NCI-H2107 treated with DMSO at 0.1 percent for 48 hours (cell line): ENCODE measurements around the gene TEX261.
A peak's percentile ranks its signal among the peaks of the same experiment; 100 is the strongest.

Experiments used
- DNase-seq: peaks from one replicate; lab custom pipeline; 2025; ENCODE audit not compliant: unreplicated experiment; lab: John Stamatoyannopoulos, UW

The TEX261 gene

GRCh38 chr2:70982971-70983370, 11.7 kb downstream of the TEX261 start:
- DNase-seq, result no peak

DNA sequence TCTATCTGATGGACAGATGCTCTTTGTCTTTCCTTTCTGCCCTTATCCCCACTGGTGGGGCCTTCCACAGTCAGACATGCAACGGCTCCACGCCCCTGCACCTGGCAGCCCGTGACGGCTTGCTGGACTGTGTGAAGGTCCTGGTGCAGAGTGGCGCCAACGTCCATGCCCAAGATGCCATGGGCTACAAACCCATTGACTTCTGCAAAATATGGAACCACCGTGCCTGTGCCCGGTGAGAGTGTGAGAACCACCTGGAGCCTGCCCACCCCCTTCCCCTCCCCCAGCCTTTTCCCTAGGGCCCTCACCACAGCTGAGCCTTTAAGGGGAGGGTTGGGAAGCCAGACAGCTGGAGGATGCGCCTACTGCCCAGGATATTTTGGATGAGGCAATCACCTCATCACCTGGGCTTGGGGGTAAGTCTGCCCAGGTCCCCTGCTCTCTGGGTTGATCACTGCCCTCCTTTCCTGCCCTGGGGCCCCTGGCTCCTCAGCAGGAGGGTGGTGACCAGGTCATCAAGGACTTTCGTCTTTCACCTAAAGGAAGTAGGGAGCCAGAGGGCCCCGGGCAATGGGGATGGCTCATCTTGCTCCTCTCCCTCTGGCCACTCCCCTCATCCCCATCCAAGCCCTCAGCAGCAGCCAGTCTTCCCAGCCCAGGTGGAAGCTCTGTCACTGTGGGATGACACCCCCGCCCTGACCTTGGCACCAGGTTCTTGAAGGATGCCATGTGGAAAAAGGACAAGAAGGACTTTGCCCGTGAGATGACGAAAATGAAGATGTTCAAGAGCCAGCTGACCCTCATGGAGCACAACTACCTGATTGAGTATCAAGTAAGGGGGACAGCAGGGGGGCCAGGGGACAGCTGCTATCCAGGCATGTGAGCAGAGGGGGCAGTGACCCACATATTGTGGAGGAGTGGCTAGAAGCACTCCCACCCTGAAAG, 12.5 kb downstream of the TEX261 start:
- DNase-seq, result no peak

DNA sequence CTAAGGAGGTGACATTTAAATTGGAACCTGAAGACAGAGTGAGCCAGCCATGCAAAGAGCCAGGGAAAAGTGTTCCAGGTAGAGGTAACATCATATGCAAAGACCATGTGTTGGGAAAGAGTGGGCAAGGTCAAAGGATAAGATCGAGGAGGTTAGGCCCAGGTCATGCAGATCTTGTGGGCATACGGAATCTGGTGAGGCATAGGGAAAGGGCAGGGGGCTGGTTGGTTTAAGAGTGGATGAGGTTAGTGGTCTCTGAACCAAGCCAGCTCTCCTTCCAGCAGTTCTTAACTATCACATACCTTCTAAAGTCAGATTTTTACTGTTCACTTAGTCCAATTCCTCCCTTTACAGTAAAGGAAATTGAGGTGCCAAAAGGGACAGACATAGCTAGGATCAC, 13.3 kb downstream of the TEX261 start:
- DNase-seq, result no peak

DNA sequence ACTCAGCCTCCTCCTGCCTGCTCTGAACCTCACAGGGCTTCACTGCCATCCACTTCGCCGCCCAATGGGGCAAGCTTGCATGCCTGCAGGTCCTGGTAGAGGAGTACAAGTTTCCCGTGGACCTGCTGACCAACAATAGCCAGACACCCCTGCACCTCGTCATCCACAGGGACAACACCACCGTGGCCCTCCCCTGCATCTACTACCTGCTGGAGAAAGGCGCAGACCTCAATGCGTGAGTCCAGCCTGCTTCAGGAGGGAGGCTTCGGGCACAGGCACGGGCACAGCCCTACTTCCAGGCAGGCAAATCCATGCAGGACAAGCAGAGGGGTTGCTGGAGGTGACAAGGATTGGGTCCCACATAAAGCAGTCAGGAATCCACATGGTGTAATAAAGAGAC, 15.0 kb downstream of the TEX261 start:
- no peak for DNase-seq

- no peak for DNase-seq
These were observed 15.5 kb downstream of the TEX261 start for GRCh38 chr2:70979180-70979488.

DNA sequence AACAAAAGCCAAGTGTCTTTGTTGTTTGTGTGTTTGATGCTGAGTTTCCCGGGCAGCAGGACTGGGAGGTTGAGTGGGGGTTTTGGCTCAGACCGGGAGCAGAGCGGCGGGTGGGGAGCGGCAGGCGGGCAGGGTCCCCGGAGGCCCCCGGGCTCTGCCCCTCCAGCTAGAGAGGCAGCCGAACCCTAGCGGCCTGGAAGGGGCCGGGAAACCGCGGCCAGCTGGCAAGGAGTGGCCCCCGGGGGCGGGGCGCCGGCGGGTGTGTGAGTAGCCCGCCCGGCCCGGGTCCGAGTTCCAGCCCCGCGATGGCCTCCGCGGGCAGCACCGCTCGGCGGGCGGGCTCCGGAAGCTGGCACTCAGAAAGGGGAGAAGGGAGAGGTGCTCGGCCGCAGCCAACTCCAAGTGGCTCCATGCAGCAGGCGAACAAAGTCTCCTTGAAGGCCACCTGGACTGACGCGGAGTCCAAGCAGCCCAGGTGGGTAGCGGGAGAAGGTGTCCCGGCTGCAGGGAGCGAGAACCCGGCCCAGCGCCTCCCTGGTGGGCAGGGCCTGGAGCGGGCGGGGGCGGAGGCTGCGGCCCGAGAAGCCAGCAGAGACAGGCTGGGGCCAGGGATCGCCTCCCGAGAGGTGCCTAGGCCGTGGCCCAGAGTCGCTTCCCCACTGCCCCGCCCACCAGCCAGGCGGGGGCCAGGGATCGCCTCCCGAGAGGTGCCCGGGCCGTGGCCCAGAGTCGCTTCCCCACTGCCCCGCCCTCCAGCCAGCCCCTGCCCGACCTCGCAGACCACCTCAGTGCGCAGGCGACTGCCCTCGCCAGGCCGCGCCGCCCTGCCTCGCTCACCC, 16.1 kb downstream of the TEX261 start, which contains the start of gene ANKRD53:
Gene ANKRD53 (plus strand): TSS at position 290 of the 839 bp plus-strand sequence. CDS start 16 bp downstream, at position 306.
- peak; percentile 5 for DNase-seq

DNA sequence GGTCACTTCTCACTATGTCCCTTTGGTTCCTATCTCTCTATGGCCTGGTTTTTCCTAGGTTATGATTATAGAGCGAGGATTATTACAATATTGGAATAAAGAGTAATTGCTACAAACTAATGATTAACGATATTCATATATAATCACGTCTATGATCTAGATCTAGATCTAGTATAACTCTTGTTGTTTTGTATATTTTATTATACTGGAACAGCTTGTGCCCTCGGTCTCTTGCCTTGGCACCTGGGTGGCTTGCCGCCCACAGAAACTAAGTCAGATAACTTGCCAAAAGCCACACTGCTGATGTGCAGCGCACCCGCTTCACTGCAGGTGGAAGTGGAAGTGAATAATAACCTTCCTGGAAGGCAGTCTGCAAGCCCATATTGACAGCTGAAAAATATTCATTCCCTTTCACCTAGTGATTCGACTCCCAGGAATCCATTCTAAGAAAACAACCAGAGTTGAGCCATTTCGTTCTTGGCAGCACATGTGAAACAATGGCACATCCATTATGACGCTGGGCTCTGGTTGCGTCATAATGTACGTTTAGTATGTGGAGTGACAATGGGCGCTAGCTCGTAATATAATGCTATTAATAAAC, 17.0 kb downstream of the TEX261 start:
- peak; percentile 50 for DNase-seq

DNA sequence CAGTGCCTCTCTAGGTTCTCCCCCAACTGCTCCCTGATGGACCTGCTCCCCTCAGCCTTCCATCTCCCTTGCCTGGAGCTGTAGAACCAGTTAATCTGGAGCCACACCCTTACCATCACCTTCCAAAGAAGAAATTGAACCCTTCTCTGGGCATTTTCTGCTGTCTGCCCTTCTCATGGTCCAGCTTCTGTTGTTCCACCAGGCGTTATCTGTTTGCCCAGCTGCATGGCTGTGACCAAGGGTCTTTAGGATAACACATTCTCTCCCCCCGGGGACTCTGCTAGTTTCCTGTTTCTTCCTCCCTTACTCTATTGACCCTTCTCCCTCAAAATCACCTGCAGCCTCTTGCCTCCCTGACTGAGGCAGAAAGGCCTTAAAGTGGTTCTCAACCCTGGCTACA, 19.4 kb downstream of the TEX261 start:
- no peak for DNase-seq

- DNase-seq, result no peak
These were observed 20.1 kb downstream of the TEX261 start for GRCh38 chr2:70974592-70974991.

- no peak for DNase-seq
These were observed 27.5 kb downstream of the TEX261 start for GRCh38 chr2:70967189-70967588.

GRCh38 chr2:70966681-70967080, 28.0 kb downstream of the TEX261 start:
- no peak for DNase-seq

DNA sequence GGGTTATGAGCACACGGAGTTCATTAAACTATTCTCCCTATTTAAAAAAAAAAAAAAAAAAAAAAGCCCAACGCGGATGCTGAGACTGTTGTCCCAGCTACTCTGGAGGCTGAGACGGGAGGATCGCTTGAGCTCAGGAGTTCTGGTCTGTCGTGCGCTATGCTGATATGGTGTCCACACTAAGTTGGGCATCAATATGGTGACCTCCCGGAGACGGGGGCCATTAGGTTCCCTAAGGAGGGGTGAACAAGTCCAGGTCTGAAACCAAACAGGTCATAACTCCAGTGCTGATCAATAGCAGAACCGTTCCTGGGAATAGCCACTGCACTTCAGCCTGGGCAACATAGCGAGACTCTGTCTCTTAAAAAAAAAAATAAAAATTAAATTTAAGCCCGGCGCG, 29.2 kb downstream of the TEX261 start:
- no peak for DNase-seq

DNA sequence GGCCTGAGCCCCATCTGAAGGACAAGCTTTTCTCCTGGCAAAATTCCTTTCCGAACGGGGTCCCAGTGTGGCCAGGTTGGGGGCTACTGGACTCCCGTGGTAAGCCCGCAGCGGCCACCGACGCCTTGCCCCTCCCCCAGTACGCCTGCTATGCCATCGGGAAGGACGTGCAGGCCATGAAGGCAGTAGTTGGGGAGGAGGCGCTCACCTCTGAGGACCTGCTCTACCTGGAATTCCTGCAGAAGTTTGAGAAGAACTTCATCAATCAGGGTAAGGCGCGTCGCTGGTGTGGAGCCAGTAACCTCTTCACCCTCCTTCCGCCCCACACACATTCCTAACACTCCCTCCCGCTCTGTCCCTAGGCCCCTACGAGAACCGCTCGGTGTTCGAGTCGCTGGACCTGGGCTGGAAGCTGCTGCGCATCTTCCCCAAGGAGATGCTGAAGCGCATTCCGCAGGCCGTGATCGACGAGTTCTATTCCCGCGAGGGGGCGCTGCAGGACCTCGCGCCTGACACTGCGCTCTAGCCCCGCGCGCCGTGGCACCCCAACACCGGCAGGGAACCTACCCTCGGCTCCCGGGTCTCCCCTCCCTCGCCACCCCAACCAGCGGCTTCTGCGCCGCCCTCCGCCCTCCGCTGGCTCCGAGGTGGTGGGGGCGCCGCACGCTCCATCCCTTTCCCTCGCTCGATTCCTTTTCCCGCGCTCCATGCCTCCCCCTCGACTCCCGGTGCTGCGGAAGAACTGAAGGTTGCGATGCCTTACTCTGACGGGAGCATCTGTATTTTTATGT, 29.9 kb downstream of the TEX261 start:
- DNase-seq, result no peak

- DNase-seq, result no peak
These were observed 30.5 kb downstream of the TEX261 start for GRCh38 chr2:70964133-70964532.

GRCh38 chr2:70962885-70963878, 31.5 kb downstream of the TEX261 start:
- no peak for DNase-seq

- DNase-seq, result no peak
These were observed 32.3 kb downstream of the TEX261 start for GRCh38 chr2:70962211-70962884.

DNA sequence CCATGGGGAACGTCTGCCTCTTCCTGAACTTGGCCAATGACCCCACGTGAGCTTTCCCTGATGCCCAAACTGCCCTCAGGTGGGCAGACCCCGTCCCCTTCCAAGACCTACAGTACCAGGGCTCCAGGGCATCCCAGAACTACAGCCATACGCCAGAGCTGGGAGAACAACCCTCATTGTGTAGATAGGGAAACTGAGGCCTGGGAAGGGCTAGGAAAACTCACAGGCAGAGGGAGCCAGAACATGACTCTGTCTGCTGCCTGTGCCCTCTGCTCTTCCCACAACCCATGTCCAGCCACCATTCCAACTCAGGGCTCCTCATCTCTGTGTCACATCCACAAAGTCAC, 33.1 kb downstream of the TEX261 start:
- no peak for DNase-seq

DNA sequence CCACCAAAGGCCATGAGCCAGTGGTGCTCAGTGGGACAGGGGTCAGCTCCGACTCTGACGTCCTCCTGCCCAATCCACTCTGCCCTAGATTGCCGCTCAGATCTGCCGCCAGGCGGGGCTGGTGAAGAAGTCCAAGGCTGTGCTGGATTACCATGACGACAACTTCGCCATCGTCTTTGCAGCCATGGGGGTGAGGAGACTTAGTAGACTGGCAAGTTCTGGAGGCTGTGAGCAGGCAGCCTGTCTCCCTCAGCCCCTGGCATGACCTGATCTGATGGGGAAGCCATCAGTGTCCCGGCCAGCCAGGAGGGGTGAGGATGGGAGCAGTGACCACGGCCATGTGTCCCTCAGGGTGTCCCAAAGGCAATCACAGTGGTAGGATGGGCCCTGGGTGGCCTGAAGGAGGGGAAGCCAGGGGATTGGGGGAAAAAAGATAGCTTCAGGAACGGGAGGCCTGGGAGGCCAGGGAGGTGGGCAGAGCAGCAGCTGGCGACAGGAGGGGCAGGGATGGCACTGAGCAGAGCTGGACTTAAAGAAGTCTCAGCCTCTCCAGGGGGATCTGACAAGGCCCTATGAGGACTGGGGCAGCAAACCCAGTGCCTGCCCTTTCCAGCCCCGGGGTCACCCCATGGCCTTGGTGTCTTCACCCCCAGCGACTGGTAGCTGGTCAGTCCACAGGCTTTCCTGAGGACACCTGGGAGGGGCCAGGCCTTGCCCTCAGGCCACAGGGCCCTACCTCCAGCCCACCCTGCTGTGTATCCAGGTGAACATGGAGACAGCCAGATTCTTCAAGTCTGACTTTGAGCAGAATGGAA, 33.6 kb downstream of the TEX261 start:
- no peak for DNase-seq
